GM12864 (cell line): Measurements from ENCODE around the gene BRMS1L.

Source experiments
- DNase-seq: peaks from one replicate; pipeline ENCODE4 v3.0.0-alpha.2; 2011; ENCODE audit warnings: low read depth
- H3K4me3 ChIP-seq: 2 replicates; pipeline ENCODE4 v1.5.1; 2011; ENCODE audit warnings: mild to moderate bottlenecking, low read depth, low read length, control low read depth
- CTCF ChIP-seq: IDR thresholded peaks from 2 replicates; pipeline ENCODE4 v1.5.1; 2011; ENCODE audit warnings: low read depth, mild to moderate bottlenecking, moderate library complexity, low read length, control low read depth, inconsistent platforms; ENCODE audit errors: missing control alignments

Gene BRMS1L

GRCh38 chr14:35847636-35848035 is 21.5 kb downstream of the BRMS1L start:
- H3K4me3 ChIP-seq, result no peak overlapping the region
- TF ChIP-seq CTCF, result no peak
- no peak for DNase-seq

GRCh38 chr14:35849122-35849521 is 23.0 kb downstream of the BRMS1L start:
- no peak for DNase-seq
- no peak overlapping the region for H3K4me3 ChIP-seq
- no peak for TF ChIP-seq CTCF

- DNase-seq, result no peak
- no peak overlapping the region for H3K4me3 ChIP-seq
- TF ChIP-seq CTCF, result no peak
Measured at GRCh38 chr14:35851823-35852222, 25.7 kb downstream of the BRMS1L start.

- DNase-seq, result no peak
- H3K4me3 ChIP-seq, result no peak overlapping the region
- TF ChIP-seq CTCF, result no peak
Measured at GRCh38 chr14:35853225-35853624, 27.1 kb downstream of the BRMS1L start.

GRCh38 chr14:35854696-35855270 is 28.6 kb downstream of the BRMS1L start:
- no peak for DNase-seq
- TF ChIP-seq CTCF, result no peak
- H3K4me3 ChIP-seq, result no peak overlapping the region

- no peak overlapping the region for H3K4me3 ChIP-seq
- peak; percentile 69 for DNase-seq
- no peak for TF ChIP-seq CTCF
Measured at GRCh38 chr14:35855876-35856481, 29.8 kb downstream of the BRMS1L start.
